ENCODE results near the gene FHL3. TPM values are rescaled to one million over a fixed set of nuclear protein-coding genes. Genes with fewer than 3 reads are reported as not detected.

FHL3 gene
- total RNA-seq, 1 experiment from 2014 or later = 11.8 TPM

GRCh38 chr1:38009841-38010180, 4.5 kb upstream of the FHL3 start:
- Histone ChIP-seq H3K4me1 (peaks cover 4% of the 10 kb centered on the region), H3K4me3 (ENCODE audit: low read depth, low read length) (no peak overlapping the region), H3K27me3 (replicated peaks; ENCODE audit: control insufficient read depth, insufficient read depth, low read length) (no peaks in the 10 kb centered on the region), H3K9me3 (no peaks in the 10 kb centered on the region), H3K36me3 (ENCODE audit: control insufficient read depth, insufficient read depth, low read length) (no peaks in the 10 kb centered on the region)
- Mint-ChIP-seq H3K36me3 (ENCODE audit: insufficient read depth, unreplicated experiment) (peaks cover 10% of the 10 kb centered on the region), H3K9me3 (ENCODE audit: unreplicated experiment) (no peaks in the 10 kb centered on the region), H3K4me3 (ENCODE audit: unreplicated experiment) (no peak overlapping the region), H3K27ac (ENCODE audit: unreplicated experiment) (no peak overlapping the region), H3K27me3 (ENCODE audit: insufficient read depth, unreplicated experiment) (no peaks in the 10 kb centered on the region), H3K4me1 (ENCODE audit: low read depth, unreplicated experiment) (peaks cover under 1% of the 10 kb centered on the region)
- ChIA-PET CTCF (no interaction called here), POLR2A (no interaction called here)
- no TSS peak for BruUV-seq (replicated peaks)
- intact Hi-C loops (cut with micrococcal nuclease; ENCODE audit: unreplicated experiment) = no loop called here
- no peak for TF ChIP-seq CTCF (IDR thresholded peaks at IDR 0.05; ENCODE audit: insufficient read depth in 1 of 2, low read depth in 1 of 2, low read length in 1 of 2, severe bottlenecking in 1 of 2, unreplicated experiment in 1 of 2)
- no peak for DNase-seq

- Histone ChIP-seq H3K9me3 (no peaks in the 10 kb centered on the region), H3K27me3 (replicated peaks; ENCODE audit: control insufficient read depth, insufficient read depth, low read length) (no peaks in the 10 kb centered on the region), H3K4me3 (ENCODE audit: low read depth, low read length) (no peak overlapping the region), H3K36me3 (ENCODE audit: control insufficient read depth, insufficient read depth, low read length) (no peaks in the 10 kb centered on the region), H3K4me1 (peaks cover 4% of the 10 kb centered on the region)
- Mint-ChIP-seq H3K36me3 (ENCODE audit: insufficient read depth, unreplicated experiment) (peaks cover 10% of the 10 kb centered on the region), H3K4me1 (ENCODE audit: low read depth, unreplicated experiment) (peaks cover 6% of the 10 kb centered on the region), H3K9me3 (ENCODE audit: unreplicated experiment) (no peaks in the 10 kb centered on the region), H3K27me3 (ENCODE audit: insufficient read depth, unreplicated experiment) (no peaks in the 10 kb centered on the region), H3K27ac (ENCODE audit: unreplicated experiment) (no peak overlapping the region), H3K4me3 (ENCODE audit: unreplicated experiment) (no peak overlapping the region)
- BruUV-seq (replicated peaks) = no TSS peak
- no peak for TF ChIP-seq CTCF (IDR thresholded peaks at IDR 0.05; ENCODE audit: insufficient read depth in 1 of 2, low read depth in 1 of 2, low read length in 1 of 2, severe bottlenecking in 1 of 2, unreplicated experiment in 1 of 2)
- intact Hi-C loops (cut with micrococcal nuclease; ENCODE audit: unreplicated experiment) = no loop called here
- ChIA-PET POLR2A (no interaction called here), CTCF (no interaction called here)
- DNase-seq = no peak
Measured at GRCh38 chr1:38009088-38009840, 4.0 kb upstream of the FHL3 start.

- POLR2A ChIA-PET = no interaction called here
- CTCF ChIA-PET = no interaction called here
- Histone ChIP-seq H3K4me1 (peaks cover 9% of the 10 kb centered on the region), H3K9me3 (no peaks in the 10 kb centered on the region), H3K4me3 (ENCODE audit: low read depth, low read length) (peak overlapping the region; percentile 68; the same call in 1 of the 2 replicates), H3K27me3 (replicated peaks; ENCODE audit: control insufficient read depth, insufficient read depth, low read length) (no peaks in the 10 kb centered on the region), H3K36me3 (ENCODE audit: control insufficient read depth, insufficient read depth, low read length) (no peaks in the 10 kb centered on the region)
- BruUV-seq (replicated peaks) = no TSS peak
- H3K36me3 Mint-ChIP-seq (ENCODE audit: insufficient read depth, unreplicated experiment) = no peaks in the 10 kb centered on the region
- peak overlapping the region; percentile 40 for H3K4me3 Mint-ChIP-seq (ENCODE audit: unreplicated experiment)
- no peak for DNase-seq
- intact Hi-C loops (cut with micrococcal nuclease; ENCODE audit: unreplicated experiment) = no loop called here
- H3K27me3 Mint-ChIP-seq (ENCODE audit: insufficient read depth, unreplicated experiment) = no peaks in the 10 kb centered on the region
- no peaks in the 10 kb centered on the region for H3K9me3 Mint-ChIP-seq (ENCODE audit: unreplicated experiment)
- H3K27ac Mint-ChIP-seq (ENCODE audit: unreplicated experiment) = no peak overlapping the region
- peaks cover 9% of the 10 kb centered on the region for H3K4me1 Mint-ChIP-seq (ENCODE audit: low read depth, unreplicated experiment)
- TF ChIP-seq CTCF (IDR thresholded peaks at IDR 0.05; ENCODE audit: insufficient read depth in 1 of 2, low read depth in 1 of 2, low read length in 1 of 2, severe bottlenecking in 1 of 2, unreplicated experiment in 1 of 2) = no peak
Measured at GRCh38 chr1:38006008-38006828, 904 bp upstream of the FHL3 start.
